ENCODE data around the gene CEP104. TPM values are rescaled to one million over a fixed set of nuclear protein-coding genes. Genes with fewer than 3 reads are reported as not detected.
"Not testable (repeated sequence)": the region's sequence is repeated elsewhere in the genome, so short reads cannot be mapped to it uniquely, and the experiment has no call there.

The CEP104 gene
- polyA plus RNA-seq, 1 donor = 51.5 TPM

GRCh38 chr1:3827813-3828307, 29.2 kb downstream of the CEP104 start:
- no peak for DNase-seq

- DNase-seq = no peak
Measured at GRCh38 chr1:3825356-3825755, 31.7 kb downstream of the CEP104 start.

- no peak for DNase-seq
Measured at GRCh38 chr1:3824650-3825049, 32.4 kb downstream of the CEP104 start.

DNA sequence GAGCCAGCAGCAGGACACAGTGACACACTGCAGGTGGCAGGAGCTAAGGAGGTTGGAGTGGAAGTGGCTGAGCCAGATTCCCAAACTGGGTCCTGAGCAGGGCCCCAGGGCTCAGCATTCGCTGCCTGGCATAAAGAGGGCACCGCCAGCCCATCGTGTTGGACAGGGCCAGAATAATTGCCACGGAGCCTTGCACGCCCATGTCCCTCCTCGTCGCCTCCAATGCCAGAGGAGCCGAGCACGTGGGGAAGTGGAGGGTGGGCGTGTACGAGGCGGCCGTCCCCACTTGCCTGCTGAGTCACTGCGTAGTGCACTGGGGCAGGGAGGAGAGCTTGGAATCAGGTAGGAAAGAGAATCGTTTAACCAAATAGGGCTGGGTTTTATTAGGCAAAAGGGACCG, 34.6 kb downstream of the CEP104 start:
- no peak for DNase-seq

DNA sequence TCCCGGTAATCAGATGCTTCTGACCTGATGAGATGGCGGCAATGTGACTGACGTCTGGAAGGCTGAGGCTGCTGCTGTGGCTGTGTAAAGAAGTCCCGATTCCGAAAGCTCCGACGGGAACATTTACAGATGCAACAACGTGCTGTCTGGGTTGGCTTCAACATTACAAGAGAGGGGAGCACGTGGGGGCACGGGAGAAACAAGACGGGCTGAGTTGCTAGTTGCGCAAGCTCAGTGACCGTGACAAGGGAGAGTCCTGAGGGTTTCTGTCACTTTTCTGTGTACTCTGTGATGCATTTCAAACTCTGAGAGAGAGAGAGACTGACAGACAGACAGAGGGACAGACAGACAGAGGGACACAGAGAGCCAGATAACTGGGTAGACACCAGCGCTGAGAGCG, 35.1 kb downstream of the CEP104 start:
- no peak for DNase-seq

DNA sequence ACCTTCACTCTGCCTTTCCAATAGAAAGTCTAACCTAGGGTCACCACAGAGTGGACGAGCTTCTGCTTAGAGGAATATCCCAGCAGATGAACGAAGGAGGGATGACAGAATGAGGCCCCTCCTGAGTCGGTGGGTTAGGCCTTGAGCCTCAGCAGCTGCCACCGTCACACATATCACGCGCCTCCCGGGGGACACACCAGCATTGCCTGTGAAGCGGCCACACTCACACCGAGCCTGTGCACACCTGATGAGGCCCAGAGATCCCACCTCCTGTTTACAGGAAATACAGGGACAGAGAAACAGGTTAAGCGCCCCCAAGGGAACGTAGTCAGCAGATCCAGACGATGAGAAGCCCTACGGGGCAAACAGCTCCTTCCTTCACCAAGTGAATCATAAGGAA, 35.6 kb downstream of the CEP104 start:
- DNase-seq = no peak

DNA sequence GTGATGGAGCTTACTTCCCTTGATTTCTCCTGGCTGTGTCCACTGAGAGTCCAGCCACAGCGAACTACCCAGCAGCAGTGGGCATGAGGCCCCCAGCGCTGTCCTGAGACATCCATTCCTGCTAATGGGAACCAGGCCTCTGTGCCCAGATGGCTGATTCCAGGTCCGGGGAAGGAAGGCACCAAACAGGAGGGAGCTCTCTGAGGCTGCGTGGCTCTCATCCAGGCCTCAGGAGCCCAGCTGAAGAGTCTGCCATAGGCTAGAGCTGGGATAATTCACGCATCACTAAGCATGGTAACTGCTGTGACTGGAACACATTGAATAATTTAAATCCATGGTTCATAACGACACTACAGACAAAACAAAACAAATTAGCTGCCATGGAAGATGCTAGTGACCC, 36.0 kb downstream of the CEP104 start:
- no peak for DNase-seq

GRCh38 chr1:3820316-3820715, 36.7 kb downstream of the CEP104 start:
- DNase-seq = no peak

- no peak for DNase-seq
Measured at GRCh38 chr1:3819771-3820200, 37.2 kb downstream of the CEP104 start.

DNA sequence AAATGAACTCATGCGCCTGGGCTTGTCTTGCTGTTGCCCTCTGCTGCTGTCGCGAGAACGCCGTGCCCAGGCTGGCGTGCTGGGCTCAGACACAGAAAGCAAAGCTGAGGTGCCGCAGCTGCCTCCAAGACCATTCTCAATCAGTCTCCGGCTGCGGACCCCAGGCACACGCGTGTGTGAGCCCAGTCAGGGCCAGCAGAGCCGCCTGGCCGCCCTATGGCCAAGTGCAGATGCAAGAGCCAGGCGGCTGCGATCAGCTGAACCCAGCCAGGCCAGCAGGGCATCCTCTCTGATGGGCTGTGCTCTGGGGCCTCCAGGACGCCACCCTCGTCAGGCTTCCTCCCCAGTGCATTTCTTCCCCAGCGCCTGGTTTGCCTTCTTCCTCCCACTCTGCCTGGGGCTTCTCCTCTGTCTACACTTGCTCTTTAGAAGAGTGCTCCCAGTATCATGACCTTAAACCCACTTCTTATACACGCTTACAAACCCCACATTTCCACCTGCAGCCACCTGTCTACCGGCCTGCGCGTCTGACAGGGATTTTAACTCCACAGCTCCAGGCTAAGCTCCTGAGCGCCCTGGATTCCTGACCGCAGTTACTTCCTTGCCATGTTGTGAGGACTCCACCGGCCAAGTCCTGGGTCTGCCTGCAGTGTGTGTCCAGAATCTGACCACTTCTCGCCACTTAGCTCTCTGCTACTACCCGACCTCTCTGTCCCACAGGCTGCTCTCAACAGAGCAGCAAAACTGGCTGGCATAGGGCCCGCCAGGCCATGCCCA, 39.0 kb downstream of the CEP104 start:
- DNase-seq = no peak

DNA sequence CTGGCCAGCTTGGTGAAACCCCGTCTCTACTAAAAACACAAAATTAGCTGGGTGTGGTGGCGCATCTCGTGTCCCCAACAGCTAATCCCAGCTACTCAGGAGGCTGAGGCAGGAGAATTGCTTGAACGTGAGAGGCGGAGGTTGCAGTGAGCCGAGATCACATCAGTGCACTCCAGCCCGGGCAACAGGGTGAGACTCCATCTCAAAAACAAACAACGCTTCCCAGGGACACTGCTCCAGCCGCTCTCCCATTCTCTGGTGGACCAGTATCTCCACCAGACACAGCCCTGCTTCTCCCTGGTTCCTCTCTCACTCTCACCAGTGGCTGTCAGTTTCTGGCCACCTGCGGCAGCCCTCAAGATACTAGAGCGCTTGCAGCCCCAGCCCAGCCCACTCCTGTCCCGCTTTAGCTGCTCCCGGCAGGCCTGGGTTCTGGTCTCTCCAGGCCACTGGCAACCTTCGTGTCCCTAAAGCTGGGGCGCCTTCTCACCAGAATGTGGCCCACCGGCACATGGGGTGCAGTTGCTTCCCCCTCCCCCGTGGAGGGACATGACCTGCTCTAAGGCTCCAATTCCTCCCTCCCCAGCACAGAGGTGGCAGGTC, 39.8 kb downstream of the CEP104 start:
- DNase-seq = no peak

- DNase-seq = no peak
Measured at GRCh38 chr1:3816331-3817137, 40.5 kb downstream of the CEP104 start.

GRCh38 chr1:3814771-3815561, 42.0 kb downstream of the CEP104 start:
- no peak for DNase-seq

DNA sequence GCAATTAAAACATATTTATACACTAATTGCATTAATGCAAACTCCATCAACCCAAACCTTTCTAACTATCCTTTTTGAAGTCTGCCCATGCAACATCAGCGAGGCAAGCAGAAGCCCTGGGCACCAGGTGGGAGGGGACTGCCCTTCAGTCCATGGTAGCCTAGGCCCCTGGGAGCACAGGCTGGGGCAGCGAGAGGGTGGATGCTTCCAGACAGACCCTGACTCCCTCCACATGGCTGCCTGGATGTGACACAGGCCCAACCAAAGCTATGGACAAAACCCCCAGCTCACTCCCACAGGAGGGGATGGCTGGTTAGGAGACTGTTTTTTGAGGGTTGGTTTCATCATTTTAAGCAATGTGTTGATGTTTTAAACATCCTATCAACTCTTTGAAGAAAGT, 42.9 kb downstream of the CEP104 start:
- DNase-seq = no peak

DNA sequence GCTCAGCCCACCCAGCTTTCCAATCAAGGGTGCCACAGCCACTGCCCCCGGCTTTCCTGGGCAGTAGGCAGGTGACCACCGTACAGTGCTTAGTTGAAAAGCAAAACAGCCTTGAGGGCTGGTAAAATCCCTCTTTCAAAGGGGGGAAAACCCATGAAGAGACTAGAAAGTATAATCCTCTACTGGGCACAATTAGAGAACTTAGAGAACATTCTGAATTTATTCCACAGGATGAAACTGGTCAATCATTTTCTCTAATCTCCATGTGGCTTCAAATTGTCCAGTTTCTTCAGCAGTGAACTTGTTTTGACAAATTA, 45.5 kb downstream of the CEP104 start:
- DNase-seq = no peak

DNA sequence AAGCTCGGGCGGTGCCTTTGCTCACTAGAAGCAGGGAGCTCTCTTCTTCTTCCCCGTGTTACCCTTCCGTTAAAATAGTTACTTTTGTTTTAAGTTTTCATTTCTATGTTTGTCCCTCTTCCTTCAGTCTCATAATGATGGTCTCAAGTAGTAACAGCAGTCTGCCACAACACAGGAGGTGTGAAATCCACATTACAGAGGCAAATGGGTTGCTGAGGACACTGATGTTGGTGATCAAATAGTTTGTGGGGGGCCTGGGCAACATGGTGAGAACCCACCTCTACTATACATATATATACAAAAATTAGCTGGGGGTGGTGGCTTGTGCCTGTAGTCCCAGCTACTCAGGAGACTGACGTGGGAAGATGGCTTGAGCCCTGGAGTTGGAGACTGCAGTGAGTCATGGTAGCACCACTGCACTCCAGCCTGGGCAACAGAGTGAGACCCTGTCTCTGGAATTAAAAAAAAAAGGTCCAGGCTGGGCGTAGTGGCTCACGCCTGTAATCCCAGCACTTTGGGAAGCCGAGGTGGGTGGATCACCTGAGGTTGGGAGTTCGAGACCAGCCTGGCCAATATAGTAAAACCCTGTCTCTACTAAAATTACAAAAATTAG, 46.8 kb downstream of the CEP104 start:
- not testable (repeated sequence) for DNase-seq

GRCh38 chr1:3809680-3810079, 47.3 kb downstream of the CEP104 start:
- DNase-seq = no peak

GRCh38 chr1:3807769-3808168, 49.2 kb downstream of the CEP104 start:
- DNase-seq = no peak

- DNase-seq = no peak
Measured at GRCh38 chr1:3805038-3805437, 52.0 kb downstream of the CEP104 start.

GRCh38 chr1:3804627-3804944, 52.4 kb downstream of the CEP104 start:
- DNase-seq = not testable (repeated sequence)

- no peak for DNase-seq
Measured at GRCh38 chr1:3803905-3804626, 52.9 kb downstream of the CEP104 start.
